ENCODE results near the gene MAPKAP1.

The MAPKAP1 gene

DNA sequence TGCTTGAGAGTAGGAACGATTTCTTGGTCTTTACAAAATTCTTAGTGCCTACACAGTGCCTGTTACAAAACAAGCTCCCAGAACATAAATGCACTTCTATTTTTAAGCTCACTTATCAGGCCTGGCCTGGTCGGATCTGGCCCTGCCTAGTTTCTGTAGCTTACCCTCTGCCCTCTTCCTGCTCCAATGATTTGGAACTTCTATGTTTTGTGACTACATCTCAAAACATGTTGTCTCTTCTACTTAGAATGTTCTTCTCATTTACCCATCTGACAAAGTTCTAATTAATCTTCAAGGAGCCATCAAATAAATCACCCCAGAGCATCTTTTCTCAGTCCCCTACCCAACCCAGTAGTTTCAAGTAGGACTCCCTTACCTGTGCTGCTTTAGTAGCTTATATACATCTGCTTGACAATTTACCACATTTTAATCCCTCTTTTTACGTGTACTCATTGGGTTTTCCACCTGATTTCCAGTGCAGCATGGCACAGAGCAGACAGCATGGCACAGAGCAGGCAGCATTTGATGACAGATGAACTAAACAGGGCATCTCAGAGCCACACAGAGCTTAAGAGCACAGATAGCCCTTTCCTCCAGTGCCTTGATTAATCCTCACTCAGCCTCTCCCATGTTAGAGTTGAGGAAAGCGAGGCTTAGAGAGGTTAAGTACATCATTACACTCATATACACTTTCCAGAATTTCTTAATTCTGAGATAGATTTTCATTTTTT is 171.9 kb downstream of the MAPKAP1 start:
- Histone ChIP-seq H3K4me2 (ENCODE audit: insufficient read depth, low read length) (no peak overlapping the region), H3K9ac (ENCODE audit: low read depth, low read length) (no peak overlapping the region), H3K36me3 (ENCODE audit: insufficient read depth, low read length) (peaks cover 3% of the 10 kb centered on the region; the same call in 1 of the 2 replicates), H3K27me3 (ENCODE audit: insufficient read depth, low read length, poor library complexity) (no peaks in the 10 kb centered on the region), H3K9me3 (ENCODE audit: insufficient read depth, low read length, severe bottlenecking) (no peaks in the 10 kb centered on the region), H4K20me1 (ENCODE audit: insufficient read depth, low read length) (no peaks in the 10 kb centered on the region), H3K79me2 (ENCODE audit: insufficient read depth, low read length) (no peaks in the 10 kb centered on the region), H3K4me3 (ENCODE audit: low read depth in 1 of 2, low read length in 2 of 2) (no peak overlapping the region), H2AFZ (ENCODE audit: low read depth, low read length) (no peak overlapping the region), H3K27ac (ENCODE audit: low read length) (no peak overlapping the region), H3K4me1 (ENCODE audit: insufficient read depth, low read length) (no peaks in the 10 kb centered on the region)
- ATAC-seq (ENCODE audit: insufficient read depth, low read depth) (no peak), DNase-seq (no peak)
- TF ChIP-seq, protein P1, sequence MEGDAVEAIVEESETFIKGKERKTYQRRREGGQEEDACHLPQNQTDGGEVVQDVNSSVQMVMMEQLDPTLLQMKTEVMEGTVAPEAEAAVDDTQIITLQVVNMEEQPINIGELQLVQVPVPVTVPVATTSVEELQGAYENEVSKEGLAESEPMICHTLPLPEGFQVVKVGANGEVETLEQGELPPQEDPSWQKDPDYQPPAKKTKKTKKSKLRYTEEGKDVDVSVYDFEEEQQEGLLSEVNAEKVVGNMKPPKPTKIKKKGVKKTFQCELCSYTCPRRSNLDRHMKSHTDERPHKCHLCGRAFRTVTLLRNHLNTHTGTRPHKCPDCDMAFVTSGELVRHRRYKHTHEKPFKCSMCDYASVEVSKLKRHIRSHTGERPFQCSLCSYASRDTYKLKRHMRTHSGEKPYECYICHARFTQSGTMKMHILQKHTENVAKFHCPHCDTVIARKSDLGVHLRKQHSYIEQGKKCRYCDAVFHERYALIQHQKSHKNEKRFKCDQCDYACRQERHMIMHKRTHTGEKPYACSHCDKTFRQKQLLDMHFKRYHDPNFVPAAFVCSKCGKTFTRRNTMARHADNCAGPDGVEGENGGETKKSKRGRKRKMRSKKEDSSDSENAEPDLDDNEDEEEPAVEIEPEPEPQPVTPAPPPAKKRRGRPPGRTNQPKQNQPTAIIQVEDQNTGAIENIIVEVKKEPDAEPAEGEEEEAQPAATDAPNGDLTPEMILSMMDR (IDR thresholded peaks at IDR 0.05; ENCODE audit: borderline replicate concordance, extremely low read depth, low read length, poor library complexity, severe bottlenecking) = no peak
- no peak for TF ChIP-seq EZH2 (IDR thresholded peaks at IDR 0.05; ENCODE audit: borderline replicate concordance, low read depth, low read length, severe bottlenecking)

DNA sequence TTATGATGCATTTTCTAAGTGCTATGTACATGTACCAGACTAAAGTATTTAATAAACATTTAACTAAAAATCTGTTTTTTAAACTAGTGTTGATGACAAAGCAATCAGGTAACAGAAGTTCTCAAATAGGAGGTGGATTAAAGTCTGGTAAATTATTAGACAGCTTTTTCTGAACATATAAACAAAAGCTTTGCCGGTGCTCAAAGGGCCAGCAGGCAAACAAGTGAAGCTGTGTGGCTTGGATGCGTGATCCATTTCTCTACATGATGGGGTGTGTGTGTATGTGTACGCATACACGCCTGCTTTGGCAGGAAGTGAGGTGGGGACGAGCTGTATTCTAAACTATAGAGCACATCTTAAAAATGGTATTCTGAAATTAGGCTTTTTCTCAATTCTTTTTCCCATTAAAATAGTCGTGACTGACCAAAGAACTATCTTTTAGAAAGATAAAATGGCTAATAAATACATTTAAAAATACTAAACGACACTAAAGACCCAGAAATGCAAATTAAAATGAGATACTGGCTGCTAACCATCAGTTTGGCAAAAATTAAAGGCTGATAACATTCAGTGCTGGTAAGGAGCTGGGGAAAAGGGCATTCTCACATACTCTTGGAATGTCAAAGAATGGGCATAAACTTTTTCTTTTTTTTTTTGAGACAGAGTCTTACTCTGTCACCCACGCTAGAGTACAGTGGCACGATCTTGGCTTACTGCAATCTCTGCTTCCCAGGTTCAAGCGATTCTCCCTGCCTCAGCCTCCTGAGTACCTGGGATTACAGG is 174.0 kb downstream of the MAPKAP1 start:
- Histone ChIP-seq H3K36me3 (ENCODE audit: insufficient read depth, low read length) (peaks cover 3% of the 10 kb centered on the region; the same call in 1 of the 2 replicates), H3K79me2 (ENCODE audit: insufficient read depth, low read length) (no peaks in the 10 kb centered on the region), H4K20me1 (ENCODE audit: insufficient read depth, low read length) (no peaks in the 10 kb centered on the region), H3K9ac (ENCODE audit: low read depth, low read length) (no peak overlapping the region), H3K27me3 (ENCODE audit: insufficient read depth, low read length, poor library complexity) (no peaks in the 10 kb centered on the region), H3K9me3 (ENCODE audit: insufficient read depth, low read length, severe bottlenecking) (no peaks in the 10 kb centered on the region), H3K4me3 (ENCODE audit: low read depth in 1 of 2, low read length in 2 of 2) (no peak overlapping the region), H3K4me2 (ENCODE audit: insufficient read depth, low read length) (no peak overlapping the region), H3K27ac (ENCODE audit: low read length) (no peak overlapping the region), H3K4me1 (ENCODE audit: insufficient read depth, low read length) (no peaks in the 10 kb centered on the region), H2AFZ (ENCODE audit: low read depth, low read length) (no peak overlapping the region)
- TF ChIP-seq, protein P1 (IDR thresholded peaks at IDR 0.05; ENCODE audit: borderline replicate concordance, extremely low read depth, low read length, poor library complexity, severe bottlenecking) = no peak
- no peak for TF ChIP-seq EZH2 (IDR thresholded peaks at IDR 0.05; ENCODE audit: borderline replicate concordance, low read depth, low read length, severe bottlenecking)
- ATAC-seq (ENCODE audit: insufficient read depth, low read depth) (no peak), DNase-seq (no peak)

DNA sequence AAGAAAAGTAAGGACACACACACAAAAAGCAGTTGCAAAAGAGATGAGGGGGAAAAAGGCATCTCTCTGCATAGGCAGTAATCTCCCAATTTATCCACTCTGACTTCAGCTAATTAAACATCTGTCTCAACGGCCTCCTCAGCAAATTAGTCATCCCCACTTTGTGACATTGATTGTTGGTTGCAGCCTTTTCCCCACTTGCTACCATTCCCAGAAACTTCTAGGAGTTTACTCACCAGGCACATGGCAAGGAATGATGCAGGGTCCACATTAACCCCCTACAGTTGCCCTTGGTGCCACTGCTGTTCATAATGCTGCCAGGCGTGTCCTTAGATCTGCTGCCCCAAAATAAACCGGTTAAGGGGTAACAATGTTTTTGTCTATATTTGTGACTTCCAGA is 174.6 kb downstream of the MAPKAP1 start:
- ATAC-seq (ENCODE audit: insufficient read depth, low read depth) (no peak), DNase-seq (no peak)
- Histone ChIP-seq H3K4me3 (ENCODE audit: low read depth in 1 of 2, low read length in 2 of 2) (no peak overlapping the region), H3K4me2 (ENCODE audit: insufficient read depth, low read length) (no peak overlapping the region), H3K4me1 (ENCODE audit: insufficient read depth, low read length) (no peaks in the 10 kb centered on the region), H3K79me2 (ENCODE audit: insufficient read depth, low read length) (no peaks in the 10 kb centered on the region), H3K27me3 (ENCODE audit: insufficient read depth, low read length, poor library complexity) (no peaks in the 10 kb centered on the region), H3K9me3 (ENCODE audit: insufficient read depth, low read length, severe bottlenecking) (no peaks in the 10 kb centered on the region), H2AFZ (ENCODE audit: low read depth, low read length) (no peak overlapping the region), H4K20me1 (ENCODE audit: insufficient read depth, low read length) (no peaks in the 10 kb centered on the region), H3K27ac (ENCODE audit: low read length) (no peak overlapping the region), H3K9ac (ENCODE audit: low read depth, low read length) (no peak overlapping the region), H3K36me3 (ENCODE audit: insufficient read depth, low read length) (peaks cover 3% of the 10 kb centered on the region; the same call in 1 of the 2 replicates)
- TF ChIP-seq, protein P1 (IDR thresholded peaks at IDR 0.05; ENCODE audit: borderline replicate concordance, extremely low read depth, low read length, poor library complexity, severe bottlenecking) = no peak
- no peak for TF ChIP-seq EZH2 (IDR thresholded peaks at IDR 0.05; ENCODE audit: borderline replicate concordance, low read depth, low read length, severe bottlenecking)

Data from DND-41 (cell line).